VCaP (cell line): ENCODE measurements around the gene IGF2BP2.

Source experiments
- H3K27ac ChIP-seq: fragments of 450-650 bp; 2 replicates; pipeline ENCODE4 v1.5.1; 2017
- CTCF ChIP-seq: fragments of 450-650 bp; conservative IDR thresholded peaks from 2 replicates; pipeline ENCODE4 v1.5.1; 2017; ENCODE audit warnings: mild to moderate bottlenecking, moderate library complexity

The IGF2BP2 gene

GRCh38 chr3:185727873-185728272 is 97.0 kb downstream of the IGF2BP2 start:
- no peak for TF ChIP-seq CTCF
- no peak overlapping the region for H3K27ac ChIP-seq

GRCh38 chr3:185726254-185726967 is 98.4 kb downstream of the IGF2BP2 start:
- no peak for TF ChIP-seq CTCF
- H3K27ac ChIP-seq: no peak overlapping the region

- TF ChIP-seq CTCF: no peak
Measured at GRCh38 chr3:185724761-185725160, 100.1 kb downstream of the IGF2BP2 start.

GRCh38 chr3:185724251-185724650 is 100.6 kb downstream of the IGF2BP2 start:
- H3K27ac ChIP-seq: no peak overlapping the region
- no peak for TF ChIP-seq CTCF

More at GRCh38 chr3:185724761-185725160, 100.1 kb downstream of the IGF2BP2 start:
- no peak overlapping the region for H3K27ac ChIP-seq

- no peak for TF ChIP-seq CTCF
- no peak overlapping the region for H3K27ac ChIP-seq
Measured at GRCh38 chr3:185722881-185723280, 102.0 kb downstream of the IGF2BP2 start.

- H3K27ac ChIP-seq: no peak overlapping the region
- TF ChIP-seq CTCF: no peak
Measured at GRCh38 chr3:185721970-185722369, 102.9 kb downstream of the IGF2BP2 start.

GRCh38 chr3:185720326-185720725 is 104.5 kb downstream of the IGF2BP2 start:
- H3K27ac ChIP-seq: no peak overlapping the region
- no peak for TF ChIP-seq CTCF
